ENCODE data around the gene CYP4V2.
"Not testable (repeated sequence)": the region's sequence is repeated elsewhere in the genome, so short reads cannot be mapped to it uniquely, and the experiment has no call there.

Gene CYP4V2

DNA sequence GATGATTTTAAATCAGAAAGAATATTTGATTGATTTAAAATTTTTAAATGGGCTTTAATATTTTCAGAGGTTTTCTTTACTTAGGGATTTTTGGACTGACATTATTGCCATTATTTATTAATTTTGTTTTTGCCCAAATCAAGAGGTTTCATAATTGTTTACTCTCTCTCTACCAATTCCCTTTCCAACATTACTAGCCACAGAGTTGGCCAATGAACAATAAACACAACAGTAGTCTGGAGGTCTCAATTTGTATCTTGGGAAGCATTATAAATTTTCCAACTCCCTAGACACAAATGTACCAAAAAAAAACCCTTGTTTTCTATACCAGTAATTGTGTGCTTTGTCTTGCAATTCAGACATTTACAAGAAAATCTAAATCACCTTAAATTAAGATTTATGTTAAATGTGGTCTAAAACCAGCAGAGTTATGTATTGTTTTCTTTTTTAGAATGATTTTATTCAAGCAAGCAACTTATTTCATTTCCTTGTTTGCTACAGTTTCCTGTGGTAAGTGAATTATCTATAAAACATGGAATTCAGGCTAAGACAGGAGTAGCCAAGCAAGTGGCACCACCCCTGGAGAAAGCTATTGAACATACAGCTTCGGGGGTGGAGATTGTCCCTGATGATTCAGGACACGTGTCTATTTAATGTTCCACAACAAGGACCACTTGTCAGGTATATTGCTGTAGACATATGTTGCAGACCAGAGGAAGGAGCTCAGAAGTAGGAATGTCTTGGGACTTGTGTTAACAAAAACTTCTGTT lies 36.6 kb downstream of the CYP4V2 start:
- H3K27ac ChIP-seq, result no peak overlapping the region
- peak overlapping the region; percentile 56 for H3K4me3 ChIP-seq
- TF ChIP-seq, protein P1, sequence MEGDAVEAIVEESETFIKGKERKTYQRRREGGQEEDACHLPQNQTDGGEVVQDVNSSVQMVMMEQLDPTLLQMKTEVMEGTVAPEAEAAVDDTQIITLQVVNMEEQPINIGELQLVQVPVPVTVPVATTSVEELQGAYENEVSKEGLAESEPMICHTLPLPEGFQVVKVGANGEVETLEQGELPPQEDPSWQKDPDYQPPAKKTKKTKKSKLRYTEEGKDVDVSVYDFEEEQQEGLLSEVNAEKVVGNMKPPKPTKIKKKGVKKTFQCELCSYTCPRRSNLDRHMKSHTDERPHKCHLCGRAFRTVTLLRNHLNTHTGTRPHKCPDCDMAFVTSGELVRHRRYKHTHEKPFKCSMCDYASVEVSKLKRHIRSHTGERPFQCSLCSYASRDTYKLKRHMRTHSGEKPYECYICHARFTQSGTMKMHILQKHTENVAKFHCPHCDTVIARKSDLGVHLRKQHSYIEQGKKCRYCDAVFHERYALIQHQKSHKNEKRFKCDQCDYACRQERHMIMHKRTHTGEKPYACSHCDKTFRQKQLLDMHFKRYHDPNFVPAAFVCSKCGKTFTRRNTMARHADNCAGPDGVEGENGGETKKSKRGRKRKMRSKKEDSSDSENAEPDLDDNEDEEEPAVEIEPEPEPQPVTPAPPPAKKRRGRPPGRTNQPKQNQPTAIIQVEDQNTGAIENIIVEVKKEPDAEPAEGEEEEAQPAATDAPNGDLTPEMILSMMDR (IDR thresholded peaks at IDR 0.05), result no peak
- no peak for DNase-seq (ENCODE audit: low spot score)

DNA sequence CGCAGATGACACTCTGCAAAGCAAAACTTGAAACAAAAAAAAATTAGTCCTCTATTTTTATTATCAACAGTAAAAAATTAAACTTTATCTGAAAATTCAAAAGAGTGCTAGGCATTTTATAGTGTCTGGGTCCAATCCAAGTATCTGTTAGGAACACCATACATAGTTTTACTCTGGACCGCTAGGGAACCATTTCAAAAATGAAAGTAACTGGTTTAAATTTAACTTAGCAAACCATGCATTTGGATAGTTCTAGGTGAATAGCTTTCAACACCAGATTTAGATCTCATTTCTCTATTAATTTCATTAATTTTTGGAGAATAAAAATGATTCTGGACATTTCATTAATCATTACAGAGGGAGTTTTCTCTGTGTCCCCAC lies 37.1 kb downstream of the CYP4V2 start:
- Histone ChIP-seq H3K4me3 (peak overlapping the region; percentile 56), H3K27ac (no peak overlapping the region)
- DNase-seq (ENCODE audit: low spot score), result no peak
- TF ChIP-seq, protein P1 (IDR thresholded peaks at IDR 0.05), result no peak

DNA sequence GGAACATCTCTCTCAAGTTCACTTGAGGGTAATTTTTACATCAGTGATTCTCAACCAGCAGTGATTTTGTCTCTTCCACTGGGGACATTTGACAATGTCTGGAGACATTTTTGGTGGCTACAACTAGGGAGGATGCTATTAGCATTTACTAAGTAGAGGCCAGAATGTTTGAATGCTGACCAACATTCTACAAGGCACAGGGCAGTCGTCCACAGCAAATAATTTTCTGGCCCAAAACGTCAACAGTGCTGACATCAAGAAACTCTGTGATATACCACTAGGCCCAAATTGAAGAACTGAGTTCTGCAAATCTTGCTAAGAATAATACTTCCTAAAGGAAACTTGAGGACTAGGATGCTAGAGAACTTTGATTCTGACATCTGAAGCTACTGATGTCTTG lies 43.0 kb downstream of the CYP4V2 start:
- H3K4me3 ChIP-seq, result no peak overlapping the region
- no peak overlapping the region for H3K27ac ChIP-seq
- TF ChIP-seq, protein P1 (IDR thresholded peaks at IDR 0.05), result no peak
- no peak for DNase-seq (ENCODE audit: low spot score)

DNA sequence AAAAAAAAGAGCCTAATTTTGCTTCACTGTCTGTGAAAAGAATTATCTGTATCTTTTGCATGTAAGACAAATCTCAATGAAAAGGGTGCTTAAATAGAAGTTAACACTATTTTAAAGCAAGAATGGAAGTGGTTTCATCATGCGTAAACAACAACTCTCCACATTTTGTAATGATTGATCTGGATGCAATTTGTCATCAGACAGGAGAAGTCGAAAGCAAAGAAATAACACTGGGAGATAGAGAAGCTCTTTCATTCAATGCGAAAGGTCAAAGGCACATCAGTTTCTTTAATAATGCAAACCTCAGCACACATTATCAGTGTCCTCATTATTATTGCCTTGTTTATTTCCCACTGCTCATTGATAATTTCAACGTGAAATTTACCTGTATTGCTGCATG lies 44.8 kb downstream of the CYP4V2 start:
- DNase-seq (ENCODE audit: low spot score), result no peak
- no peak overlapping the region for H3K27ac ChIP-seq
- H3K4me3 ChIP-seq, result no peak overlapping the region
- TF ChIP-seq, protein P1 (IDR thresholded peaks at IDR 0.05), result no peak

DNA sequence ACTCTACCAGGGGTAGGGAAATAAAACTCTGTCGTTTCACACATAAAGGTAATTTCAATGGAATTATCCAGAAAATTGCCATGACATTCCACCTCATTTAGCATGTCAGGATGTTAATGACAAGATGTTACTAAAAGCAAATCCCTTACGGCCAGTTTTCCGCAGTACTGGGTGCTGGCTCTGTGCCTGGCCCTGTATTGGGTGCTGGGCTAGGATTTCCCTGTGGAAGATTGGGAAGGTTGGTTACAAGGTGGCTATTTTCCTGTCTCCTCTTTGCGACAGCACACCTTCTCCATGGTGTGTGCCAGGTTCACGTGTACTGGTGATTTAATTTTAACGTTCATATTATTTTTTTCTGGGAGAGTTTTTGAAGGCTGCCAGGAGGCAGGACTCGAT lies 49.1 kb downstream of the CYP4V2 start:
- TF ChIP-seq, protein P1 (IDR thresholded peaks at IDR 0.05), result no peak
- no peak overlapping the region for H3K4me3 ChIP-seq
- H3K27ac ChIP-seq, result no peak overlapping the region
- DNase-seq (ENCODE audit: low spot score), result no peak

DNA sequence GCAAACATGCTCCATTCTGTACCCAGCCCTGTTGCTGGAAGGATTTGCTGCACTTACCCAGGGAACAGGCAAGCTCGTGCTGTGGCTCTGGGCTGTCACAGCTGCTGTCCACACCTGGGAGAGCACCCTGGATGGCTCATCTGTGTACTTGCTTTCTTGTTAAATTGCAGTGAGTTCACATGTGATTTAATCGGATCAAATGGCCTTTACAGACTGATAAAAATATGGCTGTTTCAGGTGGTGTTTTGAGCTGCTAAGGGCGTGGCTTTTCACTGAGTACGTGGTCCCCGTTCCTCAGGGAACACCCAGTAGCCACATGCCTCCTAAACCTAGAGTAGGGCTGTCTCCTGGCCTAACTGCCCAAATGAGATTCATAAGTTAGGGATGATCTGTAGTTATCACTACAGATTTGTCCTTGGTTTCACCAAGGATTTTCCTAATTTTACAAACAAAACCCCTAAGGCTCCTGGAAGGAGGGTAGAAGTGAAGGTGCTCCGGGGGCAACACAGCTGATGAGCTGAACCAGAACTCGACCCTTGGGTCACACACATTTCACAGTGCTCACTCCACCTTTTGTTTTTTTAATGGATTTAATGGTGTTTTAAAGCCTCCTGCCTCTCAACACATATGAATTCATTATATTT lies 49.6 kb downstream of the CYP4V2 start:
- TF ChIP-seq, protein P1 (IDR thresholded peaks at IDR 0.05), result no peak
- Histone ChIP-seq H3K27ac (no peak overlapping the region), H3K4me3 (no peak overlapping the region)
- no peak for DNase-seq (ENCODE audit: low spot score)

DNA sequence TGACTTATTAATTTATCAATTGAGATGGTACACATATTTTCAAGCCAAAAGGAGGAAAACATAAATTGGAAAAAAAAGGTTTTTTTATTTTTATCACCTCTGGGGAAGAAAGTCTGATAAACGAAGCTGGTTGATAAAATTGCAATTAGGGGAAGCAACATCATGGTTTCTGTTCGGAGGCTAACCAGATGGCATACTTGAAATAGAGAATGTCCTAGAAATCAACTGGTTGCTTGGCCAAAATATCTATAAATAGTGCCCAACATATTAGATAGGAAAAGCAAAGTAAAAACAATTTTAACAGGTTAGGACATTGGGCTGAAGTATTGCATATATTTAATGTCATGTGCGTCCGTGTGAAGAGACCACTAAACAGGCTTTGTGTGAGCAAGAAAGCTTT lies 50.2 kb downstream of the CYP4V2 start:
- Histone ChIP-seq H3K27ac (no peak overlapping the region), H3K4me3 (no peak overlapping the region)
- DNase-seq (ENCODE audit: low spot score), result no peak
- TF ChIP-seq, protein P1 (IDR thresholded peaks at IDR 0.05), result no peak

DNA sequence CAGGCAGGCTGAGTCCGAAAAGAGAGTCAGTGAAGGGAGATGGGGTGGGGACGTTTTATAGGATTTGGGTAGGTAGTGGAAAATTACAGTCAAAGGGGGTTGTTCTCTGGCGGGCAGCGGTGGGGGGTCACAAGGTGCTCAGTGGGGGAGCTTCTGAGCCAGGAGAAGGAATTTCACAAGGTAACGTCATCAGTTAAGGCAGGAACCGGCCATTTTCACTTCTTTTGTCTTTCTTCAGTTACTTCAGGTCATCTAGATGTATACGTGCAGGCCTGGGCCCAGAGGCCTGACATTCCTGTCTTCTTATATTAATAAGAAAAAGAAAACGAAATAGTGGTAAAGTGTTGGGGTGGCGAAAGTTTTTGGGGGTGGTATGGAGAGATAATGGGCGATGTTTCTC lies 50.7 kb downstream of the CYP4V2 start:
- H3K4me3 ChIP-seq; H3K27ac ChIP-seq; DNase-seq (ENCODE audit: low spot score): not testable (repeated sequence)
